Ishikawa (cell line): ENCODE results near the gene TMEM253.
A peak's percentile ranks its signal among the peaks of the same experiment; 100 is the strongest.

Experiments used
- CEBPB ChIP-seq: IDR thresholded peaks from 2 replicates; pipeline ENCODE4 v1.6.1; 2012
- CREB1 ChIP-seq: IDR thresholded peaks from 2 replicates; pipeline ENCODE4 v1.6.1; 2012; ENCODE audit warnings: low read depth
- EGR1 ChIP-seq: IDR thresholded peaks from 2 replicates; pipeline ENCODE4 v1.6.1; 2012
- EP300 ChIP-seq: IDR thresholded peaks from 2 replicates; pipeline ENCODE4 v1.6.1; 2012; ENCODE audit warnings: borderline replicate concordance
- FOXM1 ChIP-seq: IDR thresholded peaks from 2 replicates; pipeline ENCODE4 v1.6.1; 2012; ENCODE audit warnings: low read depth, borderline replicate concordance
- NFIC ChIP-seq: IDR thresholded peaks from 2 replicates; pipeline ENCODE4 v1.6.1; 2012
- RAD21 ChIP-seq: IDR thresholded peaks from 2 replicates; pipeline ENCODE4 v1.6.1; 2012; ENCODE audit warnings: low read depth
- REST ChIP-seq: IDR thresholded peaks from 2 replicates; pipeline ENCODE4 v1.6.1; 2012; ENCODE audit warnings: low read depth, mild to moderate bottlenecking
- TAF1 ChIP-seq: IDR thresholded peaks from 2 replicates; pipeline ENCODE4 v1.6.1; 2012; ENCODE audit warnings: low read depth, mild to moderate bottlenecking
- TCF12 ChIP-seq: IDR thresholded peaks from 2 replicates; pipeline ENCODE4 v1.6.1; 2012; ENCODE audit warnings: low read depth
- TEAD4 ChIP-seq: IDR thresholded peaks from 2 replicates; pipeline ENCODE4 v1.6.1; 2012
- USF1 ChIP-seq: IDR thresholded peaks from 2 replicates; pipeline ENCODE4 v1.6.1; 2012
- YY1 ChIP-seq: IDR thresholded peaks from 2 replicates; pipeline ENCODE4 v1.6.1; 2012; ENCODE audit warnings: low read depth
- ZBTB7A ChIP-seq: IDR thresholded peaks from 2 replicates; pipeline ENCODE4 v1.6.1; 2012; ENCODE audit warnings: low read depth
- TF ChIP-seq, protein P1 (sequence below): IDR thresholded peaks from 2 replicates; pipeline ENCODE4 v1.6.1; 2012

TMEM253 gene

DNA sequence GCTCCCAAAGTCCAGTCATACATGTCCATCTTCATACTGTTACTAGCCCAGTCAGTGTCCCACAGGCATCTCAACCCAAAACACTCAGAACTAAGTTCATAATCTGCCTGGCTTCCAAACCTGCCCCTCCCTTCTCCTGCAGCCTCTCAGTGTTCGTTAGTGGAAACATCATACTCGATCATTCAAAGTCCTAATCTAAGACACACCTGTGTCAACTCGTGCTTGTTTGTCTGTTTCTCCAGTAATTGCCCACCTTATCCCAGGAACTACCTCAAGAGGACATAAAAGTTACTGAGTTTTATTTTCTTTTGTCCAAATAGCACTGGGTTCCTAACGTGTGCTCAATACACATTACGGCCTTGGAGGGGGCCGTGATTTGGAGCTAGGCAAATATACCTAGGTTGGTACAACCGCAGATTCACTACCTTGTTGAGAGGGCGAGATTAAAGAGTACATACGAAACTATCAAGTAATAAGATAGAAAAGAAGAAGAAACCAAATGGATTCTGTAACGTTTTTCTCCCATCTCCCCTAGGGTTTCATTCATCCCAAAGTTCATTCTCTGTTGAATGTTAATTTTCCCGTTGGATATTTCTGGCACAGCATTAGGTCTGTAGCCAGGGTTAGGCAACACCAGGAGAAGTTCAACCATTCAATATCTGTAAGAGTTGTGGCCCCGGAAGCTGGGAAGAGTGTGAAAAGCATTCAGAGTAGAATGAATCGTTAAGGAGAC, 40.1 kb upstream of the TMEM253 start:
- TF ChIP-seq TAF1 (no peak), REST (no peak), YY1 (no peak), EP300 (no peak), TEAD4 (no peak), NFIC (no peak), USF1 (no peak), CEBPB (no peak), CREB1 (no peak), TCF12 (no peak), EGR1 (no peak), ZBTB7A (no peak), FOXM1 (no peak), RAD21 (no peak)
- TF ChIP-seq, protein P1, sequence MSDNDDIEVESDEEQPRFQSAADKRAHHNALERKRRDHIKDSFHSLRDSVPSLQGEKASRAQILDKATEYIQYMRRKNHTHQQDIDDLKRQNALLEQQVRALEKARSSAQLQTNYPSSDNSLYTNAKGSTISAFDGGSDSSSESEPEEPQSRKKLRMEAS: no peak

DNA sequence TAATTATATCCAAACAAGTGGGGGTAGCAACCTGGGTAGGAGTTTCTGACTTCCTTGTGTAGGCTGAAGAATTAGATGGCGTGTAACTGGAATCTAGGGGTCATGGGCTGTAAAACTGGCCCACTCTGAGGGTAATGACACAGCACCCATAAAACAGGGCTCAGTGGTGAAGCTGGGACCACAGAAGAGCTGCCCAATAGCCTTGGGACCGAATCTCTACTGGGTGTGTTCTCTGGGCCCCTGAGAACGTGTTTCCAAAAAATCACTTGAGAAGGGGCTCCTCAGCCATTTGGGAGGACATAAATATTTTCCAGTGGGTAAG, 39.6 kb upstream of the TMEM253 start:
- TF ChIP-seq TCF12 (no peak), FOXM1 (no peak), TAF1 (no peak), EP300 (no peak), REST (no peak), YY1 (no peak), ZBTB7A (no peak), TEAD4 (no peak), NFIC (no peak), RAD21 (no peak), USF1 (no peak), CEBPB (no peak), CREB1 (no peak), EGR1 (no peak)
- TF ChIP-seq, protein P1: no peak

DNA sequence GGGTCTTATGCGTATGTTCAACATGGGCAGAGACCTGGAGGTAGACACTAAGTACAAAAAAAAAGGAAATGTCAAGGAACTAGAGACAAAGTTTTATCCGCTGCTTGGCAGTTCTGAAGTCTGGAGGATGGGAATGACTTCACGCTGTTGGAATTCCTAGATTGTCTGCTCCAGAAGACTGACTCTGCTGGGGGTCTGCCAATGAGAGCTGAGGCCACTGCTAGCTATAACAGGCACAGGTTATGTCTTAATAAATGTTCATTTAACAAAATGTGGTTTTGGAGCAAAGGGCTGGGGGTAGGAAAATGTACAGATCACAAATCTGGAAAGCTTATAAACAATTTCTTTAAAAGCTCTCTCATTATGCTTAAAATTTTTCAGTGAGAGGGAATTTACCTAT, 37.4 kb upstream of the TMEM253 start:
- TF ChIP-seq TEAD4 (peak; percentile 68), NFIC (no peak)

DNA sequence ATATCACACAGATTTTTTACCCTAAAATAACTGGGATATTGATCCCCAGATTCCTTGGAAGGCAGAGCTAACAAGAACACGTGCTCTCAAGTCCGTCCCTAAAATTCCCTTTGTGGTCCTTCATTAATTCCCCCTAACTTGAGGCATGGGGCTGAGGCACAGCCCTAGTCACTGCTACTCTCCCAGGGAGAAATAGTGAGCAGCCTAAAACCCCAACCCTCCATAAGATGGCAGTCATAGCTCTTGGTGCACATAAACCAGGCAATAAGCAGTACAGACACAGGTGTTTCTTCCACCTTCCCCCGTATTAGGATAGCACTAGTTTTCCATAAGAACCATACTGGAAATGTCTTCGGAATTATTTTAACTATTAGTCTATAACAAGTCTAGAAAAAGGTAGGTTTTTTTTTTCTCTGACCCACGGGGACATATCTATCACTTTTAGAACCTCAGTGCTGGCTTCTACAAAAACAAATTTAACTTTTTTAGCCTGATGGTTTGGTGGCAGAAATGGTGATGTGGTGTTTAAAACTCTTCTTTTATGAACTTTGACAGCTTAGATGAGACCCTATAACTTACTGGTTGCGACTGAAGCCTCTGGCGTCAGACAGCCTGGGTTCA, 33.9 kb upstream of the TMEM253 start:
- TF ChIP-seq TEAD4 (no peak), RAD21 (peak; percentile 64)

- TF ChIP-seq REST (no peak), NFIC (no peak), CEBPB (no peak), RAD21 (peak; percentile 65), EP300 (no peak), USF1 (no peak)
Observed at GRCh38 chr14:21068521-21069387, 32.1 kb upstream of the TMEM253 start.
